SK-N-SH (cell line): ENCODE data around the gene SUPT7L. TPM values are rescaled to one million over a fixed set of nuclear protein-coding genes. Genes with fewer than 3 reads are reported as not detected.
"Not testable (repeated sequence)": the region's sequence is repeated elsewhere in the genome, so short reads cannot be mapped to it uniquely, and the experiment has no call there.

Source experiments
- CTCF ChIA-PET: fragments of 300-600, 350-600 bp; formaldehyde crosslinking; extraction: SDS; loops from one replicate; lab custom pipeline; 2021; lab: Yijun Ruan, JAX
- POLR2A ChIA-PET: fragments of 350-600 bp; sonication (Branson Sonifier 250); formaldehyde crosslinking; extraction: SDS; loops from one replicate; lab custom pipeline; 2020; ENCODE audit warnings: antibody characterized with exemption, inconsistent platforms; lab: Yijun Ruan, JAX
- DNase-seq: peaks from one replicate; pipeline ENCODE4 v3.0.0; 2012
- H2AFZ ChIP-seq: fragments of 200-600 bp; sonication (generic); 2 replicates; pipeline ENCODE4 v1.8.1; 2016; ENCODE audit warnings: antibody characterized with exemption, mild to moderate bottlenecking, low read depth
- H3F3A ChIP-seq: fragments of 200-600 bp; sonication (generic); replicated peaks from 2 replicates; pipeline ENCODE3; 2016; ENCODE audit warnings: antibody characterized with exemption, mild to moderate bottlenecking; ENCODE audit not compliant: insufficient read depth
- H3K27ac ChIP-seq, 2 experiments: fragments of 200-500 bp in 1 of 2; fragments of 200-600 bp in 1 of 2; sonication (Bioruptor generic) in 1 of 2; sonication (generic), shearing (Covaris generic) in 1 of 2; 2 replicates each; pipeline versions ENCODE4 v1.5.1 to v1.6.1; 2014 to 2016; ENCODE audit warnings: low read depth in 2 of 2, inconsistent platforms in 1 of 2, low read length in 1 of 2, mild to moderate bottlenecking in 1 of 2, mixed read lengths in 1 of 2
- H3K27me3 ChIP-seq: fragments of 200-600 bp; sonication (generic), shearing (Covaris generic); 2 replicates; pipeline ENCODE4 v1.6.1; 2016; ENCODE audit warnings: mixed run types; ENCODE audit not compliant: insufficient read depth
- H3K36me3 ChIP-seq, 2 experiments: fragments of 200-500 bp in 1 of 2; fragments of 200-600 bp in 1 of 2; sonication (Bioruptor generic) in 1 of 2; sonication (generic) in 1 of 2; replicated peaks in 1 of 2; 2 replicates each; pipeline versions ENCODE3 to v1.5.1; 2014 to 2016; ENCODE audit warnings: low read length in 1 of 2, mild to moderate bottlenecking in 1 of 2; ENCODE audit not compliant: insufficient read depth in 2 of 2, control insufficient read depth in 1 of 2
- H3K4me1 ChIP-seq, 2 experiments: fragments of 200-500 bp in 1 of 2; fragments of 200-600 bp in 1 of 2; sonication (Bioruptor generic) in 1 of 2; sonication (generic), shearing (Covaris generic) in 1 of 2; 2 replicates each; pipeline versions ENCODE4 v1.5.1 to v1.6.1; 2014 to 2016; ENCODE audit warnings: low read depth in 1 of 2, low read length in 1 of 2, mixed run types in 1 of 2; ENCODE audit not compliant: insufficient read depth in 2 of 2, control insufficient read depth in 1 of 2
- H3K4me2 ChIP-seq: fragments of 200-600 bp; sonication (generic), shearing (Covaris generic); 2 replicates; pipeline ENCODE4 v1.6.1; 2017; ENCODE audit warnings: mixed run types
- H3K4me3 ChIP-seq, 2 experiments: fragments of 200-500 bp in 1 of 2; fragments of 200-600 bp in 1 of 2; sonication (Bioruptor generic) in 1 of 2; sonication (generic), shearing (Covaris generic) in 1 of 2; 2 replicates each; pipeline versions ENCODE4 v1.5.1 to v1.8.1; 2014 to 2016; ENCODE audit warnings: low read depth in 2 of 2, inconsistent platforms in 1 of 2, low read length in 1 of 2, mild to moderate bottlenecking in 1 of 2, mixed read lengths in 1 of 2, moderate library complexity in 1 of 2
- H3K79me2 ChIP-seq: fragments of 200-600 bp; sonication (generic); 2 replicates; pipeline ENCODE4 v1.8.1; 2017; ENCODE audit warnings: mild to moderate bottlenecking; ENCODE audit not compliant: insufficient read depth
- H3K9ac ChIP-seq: fragments of 200-600 bp; sonication (generic); 2 replicates; pipeline ENCODE4 v1.6.1; 2017; ENCODE audit warnings: mixed run types
- H3K9me2 ChIP-seq: fragments of 200-600 bp; sonication (generic); 2 replicates; pipeline ENCODE4 v1.6.1; 2017; ENCODE audit warnings: mixed run types
- H3K9me3 ChIP-seq: fragments of 200-600 bp; sonication (generic); 2 replicates; pipeline ENCODE4 v1.6.1; 2017; ENCODE audit warnings: mixed run types, mild to moderate bottlenecking, moderate library complexity
- H4K20me1 ChIP-seq: fragments of 200-600 bp; sonication (generic); 2 replicates; pipeline ENCODE4 v1.6.1; 2017; ENCODE audit warnings: mild to moderate bottlenecking, mixed run types; ENCODE audit not compliant: insufficient read depth
- CHD2 ChIP-seq: fragments of 150-350 bp; IDR thresholded peaks from 2 replicates; pipeline ENCODE4 v1.6.1; 2018; ENCODE audit warnings: low read length; ENCODE audit not compliant: partially characterized antibody
- CTCF ChIP-seq: fragments of 200-600 bp; sonication (generic); IDR thresholded peaks from 2 replicates; pipeline ENCODE4 v1.6.1; 2017; ENCODE audit warnings: antibody characterized with exemption, mild to moderate bottlenecking, moderate library complexity
- ELF1 ChIP-seq: IDR thresholded peaks from 2 replicates; pipeline ENCODE4 v1.4.0; 2012
- EP300 ChIP-seq, 2 experiments: IDR thresholded peaks; 2 replicates each; pipeline versions ENCODE4 v1.4.0 to v1.6.1; 2012; ENCODE audit warnings: borderline replicate concordance in 1 of 2, low read depth in 1 of 2, low read length in 1 of 2
- EZH2phosphoT487 ChIP-seq: fragments of 200-600 bp; sonication (generic); IDR thresholded peaks from 2 replicates; pipeline ENCODE4 v1.6.1; 2017; ENCODE audit warnings: low read depth, mixed run types, mild to moderate bottlenecking, antibody characterized with exemption, moderate library complexity, borderline replicate concordance
- FOSL2 ChIP-seq: IDR thresholded peaks from 2 replicates; pipeline ENCODE4 v1.4.0; 2012; ENCODE audit warnings: low read depth, mild to moderate bottlenecking, moderate library complexity, borderline replicate concordance
- FOXJ3 ChIP-seq: sonication (generic); formaldehyde crosslinking; IDR thresholded peaks from 2 replicates; pipeline ENCODE4 v1.5.1; 2020; ENCODE audit warnings: mild to moderate bottlenecking, missing genetic modification reagents
- GATA2 ChIP-seq: sonication (generic); formaldehyde crosslinking; IDR thresholded peaks from 2 replicates; pipeline ENCODE4 v1.5.0; 2020; ENCODE audit warnings: mild to moderate bottlenecking, missing genetic modification reagents
- IRF3 ChIP-seq: fragments of 150-350 bp; IDR thresholded peaks from 2 replicates; pipeline ENCODE4 v1.6.1; 2016; ENCODE audit warnings: mild to moderate bottlenecking, low read depth, low read length
- JUND ChIP-seq: IDR thresholded peaks from 2 replicates; pipeline ENCODE4 v1.4.0; 2012
- MXI1 ChIP-seq: IDR thresholded peaks from 2 replicates; pipeline ENCODE4 v1.6.1; 2012; ENCODE audit warnings: mild to moderate bottlenecking, low read depth, low read length, improper control_type of control experiment
- NFIC ChIP-seq: IDR thresholded peaks from 2 replicates; pipeline ENCODE4 v1.4.0; 2012; ENCODE audit warnings: borderline replicate concordance
- NRF1 ChIP-seq: IDR thresholded peaks from 2 replicates; pipeline ENCODE4 v1.6.1; 2012; ENCODE audit warnings: low read depth, mild to moderate bottlenecking, low read length
- PBX3 ChIP-seq: IDR thresholded peaks from 2 replicates; pipeline ENCODE4; 2012
- RAD21 ChIP-seq: IDR thresholded peaks from 2 replicates; pipeline ENCODE4 v1.6.1; 2012; ENCODE audit warnings: mild to moderate bottlenecking, low read length
- RCOR1 ChIP-seq: fragments of 150-350 bp; IDR thresholded peaks from 2 replicates; pipeline ENCODE4 v1.6.1; 2017; ENCODE audit warnings: antibody characterized with exemption, low read length
- RFX5 ChIP-seq: IDR thresholded peaks from 2 replicates; pipeline ENCODE4 v1.6.1; 2012; ENCODE audit warnings: mild to moderate bottlenecking, improper control_type of control experiment, low read length
- RXRA ChIP-seq: IDR thresholded peaks from 2 replicates; pipeline ENCODE4 v1.4.0; 2012; ENCODE audit warnings: low read depth, mild to moderate bottlenecking, borderline replicate concordance
- SIN3A ChIP-seq: IDR thresholded peaks from 2 replicates; pipeline ENCODE4 v1.6.1; 2012; ENCODE audit warnings: low read depth, mild to moderate bottlenecking, low read length, moderate library complexity, borderline replicate concordance
- SMC3 ChIP-seq: IDR thresholded peaks from 2 replicates; pipeline ENCODE4 v1.6.1; 2012; ENCODE audit warnings: low read depth, low read length, improper control_type of control experiment
- TAF1 ChIP-seq: IDR thresholded peaks from 2 replicates; pipeline ENCODE4 v1.6.1; 2012; ENCODE audit warnings: low read depth, mild to moderate bottlenecking, low read length, moderate library complexity, borderline replicate concordance
- TCF12 ChIP-seq: IDR thresholded peaks from 2 replicates; pipeline ENCODE4 v1.4.0; 2012
- TEAD4 ChIP-seq: IDR thresholded peaks from 2 replicates; pipeline ENCODE4 v1.4.0; 2012; ENCODE audit warnings: mild to moderate bottlenecking, borderline replicate concordance; ENCODE audit not compliant: insufficient read depth
- USF1 ChIP-seq: IDR thresholded peaks from 2 replicates; pipeline ENCODE4 v1.4.0; 2012; ENCODE audit warnings: low read depth, borderline replicate concordance
- USF2 ChIP-seq: fragments of 150-350 bp; IDR thresholded peaks from 2 replicates; pipeline ENCODE4 v1.6.1; 2017; ENCODE audit warnings: antibody characterized with exemption, low read length, low read depth, borderline replicate concordance
- WGBS: methylation state at CpG from one replicate; pipeline ENCODE4 v1.1.6; 2017; ENCODE audit warnings: low lambda C conversion rate; 5-methylcytosine and 5-hydroxymethylcytosine counted together
- polyA plus RNA-seq, 3 experiments: library from polyadenylated mRNA; depleted of rRNA; stranded (reverse); fragments of >200 nt; gene quantifications; 2 replicates each; pipeline ENCODE4 v1.2.3, GENCODE V29; 2012

SUPT7L gene
- polyA plus RNA-seq, 1 of the 3 experiments (the other 2 are of a cell fraction), result 49.7 TPM

- TF ChIP-seq USF2, result no peak
- TF ChIP-seq PBX3, result peak; percentile 51; the same call in 1 of the 2 replicates
- TF ChIP-seq ELF1, result no peak
- TF ChIP-seq FOSL2, result peak; percentile 90
- TF ChIP-seq TAF1, result no peak; the same call in 1 of the 2 replicates
- TF ChIP-seq NFIC, result peak; percentile 66; the same call in 1 of the 2 replicates
- no peak for TF ChIP-seq EZH2phosphoT487
- peak; percentile 76 for TF ChIP-seq TCF12
- TF ChIP-seq RCOR1, result no peak
- TF ChIP-seq IRF3, result no peak
- TF ChIP-seq NRF1, result no peak
- TF ChIP-seq RXRA, result peak; percentile 77; the same call in 1 of the 2 replicates
- TF ChIP-seq GATA2, result no peak
- TF ChIP-seq EP300 (IDR thresholded peaks at IDR 0.05; ENCODE audit: borderline replicate concordance in 1 of 2, low read depth in 1 of 2, low read length in 1 of 2), result peak in 1 of 2 experiments; percentile 70; a peak in 2 of 4 replicates
- TF ChIP-seq JUND, result peak; percentile 89
- no peak for TF ChIP-seq RAD21
- no peak for TF ChIP-seq SMC3
- TF ChIP-seq MXI1, result no peak
- no peak for TF ChIP-seq FOXJ3 (CRISPR knock-in tag)
- TF ChIP-seq CTCF, result no peak
- no peak for TF ChIP-seq USF1
- peak; percentile 22; the same call in 1 of the 2 replicates for TF ChIP-seq SIN3A
- peak; percentile 38; the same call in 1 of the 2 replicates for TF ChIP-seq TEAD4
- no peak for TF ChIP-seq CHD2
- TF ChIP-seq RFX5, result no peak
- TF ChIP-seq, all 33 proteins: peak for 14
Measured at GRCh38 chr2:27627963-27628766, 35.2 kb downstream of the SUPT7L start (continued).

- H3K27me3 ChIP-seq, DNase-seq, CTCF ChIA-PET, H3K4me3 ChIP-seq, H4K20me1 ChIP-seq, H3K9ac ChIP-seq, H3K9me2 ChIP-seq, H3K4me2 ChIP-seq, POLR2A ChIA-PET, H3K9me3 ChIP-seq, H2AFZ ChIP-seq: not testable (repeated sequence)
- Histone ChIP-seq H3K4me1 (peaks cover 11 to 35% of the 10 kb centered on the region in 2 experiments), H3F3A (peaks cover 38% of the 10 kb centered on the region), H3K79me2 (peaks cover 24% of the 10 kb centered on the region), H3K27ac (peak overlapping the region in 1 of 2 experiments; percentile 93; a peak in 3 of 4 replicates), H3K36me3 (peaks cover 42 to 51% of the 10 kb centered on the region in 2 experiments)
- WGBS, result 70% methylated on average over 3 of the region's 3 CpGs
Measured at GRCh38 chr2:27626921-27627320, 36.5 kb downstream of the SUPT7L start.
